HG03442 (cell line): ENCODE results near the gene EEF1G.
A peak's percentile ranks its signal among the peaks of the same experiment; 100 is the strongest.
"Not testable (repeated sequence)": the region's sequence is repeated elsewhere in the genome, so short reads cannot be mapped to it uniquely, and the experiment has no call there.

ENCODE experiments used
- ATAC-seq: cut with Tn5 transposase; IDR thresholded peaks from one replicate; pipeline ENCODE4 v1.9.1; 2021; ENCODE audit warnings: mild to moderate bottlenecking, moderate library complexity; ENCODE audit not compliant: unreplicated experiment

EEF1G gene

GRCh38 chr11:62573592-62574362 lies at the start of gene EEF1G:
EEF1G (minus strand) TSS chr11:62573891; CDS start chr11:62573842, 49 bp downstream.
- ATAC-seq, result peak; percentile 85

- ATAC-seq, result no peak
Observed at GRCh38 chr11:62622476-62623089, 48.9 kb upstream of the EEF1G start.

- peak; percentile 91 for ATAC-seq
Observed at GRCh38 chr11:62621567-62622470, 48.1 kb upstream of the EEF1G start, which contains the start of gene B3GAT3. B3GAT3 (minus strand) TSS chr11:62621986; CDS start chr11:62621947, 39 bp downstream.

GRCh38 chr11:62621027-62621566 lies 47.4 kb upstream of the EEF1G start:
- ATAC-seq, result no peak

- ATAC-seq, result not testable (repeated sequence)
Observed at GRCh38 chr11:62616957-62617356, 43.3 kb upstream of the EEF1G start.

GRCh38 chr11:62615521-62615920 lies 41.8 kb upstream of the EEF1G start:
- ATAC-seq, result no peak

- no peak for ATAC-seq
Observed at GRCh38 chr11:62614275-62614674, 40.6 kb upstream of the EEF1G start.

GRCh38 chr11:62613291-62613778 lies 39.6 kb upstream of the EEF1G start:
- ATAC-seq, result no peak

GRCh38 chr11:62612366-62613290 lies 38.9 kb upstream of the EEF1G start, which contains the start of the genes EML3 and ROM1:
EML3 (minus strand) TSS chr11:62612775; CDS start chr11:62612457, 318 bp downstream.
ROM1 (plus strand) TSS chr11:62613257; CDS start chr11:62613282, 25 bp downstream.
- peak; percentile 65 for ATAC-seq

- ATAC-seq, result no peak
Observed at GRCh38 chr11:62611705-62612365, 38.1 kb upstream of the EEF1G start.

GRCh38 chr11:62610814-62611704 lies 37.4 kb upstream of the EEF1G start:
- no peak for ATAC-seq

GRCh38 chr11:62610403-62610802 lies 36.7 kb upstream of the EEF1G start:
- no peak for ATAC-seq

- no peak for ATAC-seq
Observed at GRCh38 chr11:62608776-62609175, 35.1 kb upstream of the EEF1G start.

GRCh38 chr11:62607714-62608113 lies 34.0 kb upstream of the EEF1G start:
- no peak for ATAC-seq

GRCh38 chr11:62605902-62606301 lies 32.2 kb upstream of the EEF1G start:
- ATAC-seq, result no peak

GRCh38 chr11:62605467-62605866 lies 31.8 kb upstream of the EEF1G start:
- ATAC-seq, result no peak

- no peak for ATAC-seq
Observed at GRCh38 chr11:62604460-62605120, 30.9 kb upstream of the EEF1G start.
